A673 (cell line): ENCODE results near the gene VAMP4. TPM values are rescaled to one million over a fixed set of nuclear protein-coding genes. Genes with fewer than 3 reads are reported as not detected.

ENCODE experiments used
- BruUV-seq: library from RNA; stranded (reverse); fragments of 400-500 nt; replicated peaks from 2 replicates; lab custom pipeline; 2021; lab: Mats Ljungman, UMichigan
- CTCF ChIA-PET: fragments of 300-600 bp; sonication (Branson Sonifier 250); formaldehyde crosslinking; loops from one replicate; lab custom pipeline; 2022; ENCODE audit warnings: antibody characterized with exemption; lab: Charles Lee
- POLR2A ChIA-PET: fragments of 300-600 bp; sonication (Branson Sonifier 250); formaldehyde crosslinking; loops from one replicate; lab custom pipeline; 2022; ENCODE audit warnings: antibody characterized with exemption; ENCODE audit not compliant: low non-redundant PET; lab: Charles Lee
- DNase-seq: peaks from one replicate; pipeline ENCODE4 v3.0.0-alpha.2; 2015; ENCODE audit warnings: low spot score
- H3K27ac ChIP-seq: fragments of 200-600 bp; sonication (generic); 2 replicates; pipeline ENCODE4 v1.5.1; 2016; ENCODE audit warnings: mixed run types, low read depth, mild to moderate bottlenecking, mixed read lengths, antibody characterized with exemption, low read length; ENCODE audit not compliant: poor library complexity, severe bottlenecking
- H3K27me3 ChIP-seq: fragments of 200-600 bp; sonication (generic); replicated peaks from 2 replicates; pipeline ENCODE4 v1.6.1; 2017; ENCODE audit warnings: mixed run types, low read depth, mild to moderate bottlenecking, mixed read lengths, antibody characterized with exemption, low read length; ENCODE audit not compliant: insufficient read depth, poor library complexity
- H3K36me3 ChIP-seq: fragments of 200-600 bp; sonication (generic); 2 replicates; pipeline ENCODE4 v1.6.1; 2016; ENCODE audit warnings: mixed run types, mild to moderate bottlenecking, mixed read lengths, antibody characterized with exemption, low read length; ENCODE audit not compliant: insufficient read depth, poor library complexity, severe bottlenecking
- H3K4me1 ChIP-seq: fragments of 200-600 bp; sonication (generic); 2 replicates; pipeline ENCODE4 v1.6.1; 2017; ENCODE audit warnings: mixed run types, mild to moderate bottlenecking, mixed read lengths, antibody characterized with exemption, low read length; ENCODE audit not compliant: insufficient read depth, poor library complexity, severe bottlenecking
- H3K4me3 ChIP-seq: fragments of 200-600 bp; sonication (generic); 2 replicates; pipeline ENCODE4 v1.5.1; 2016; ENCODE audit warnings: low read depth, mixed run types, mild to moderate bottlenecking, mixed read lengths, low read length; ENCODE audit not compliant: poor library complexity, severe bottlenecking
- H3K9me3 ChIP-seq: fragments of 200-600 bp; sonication (generic); 2 replicates; pipeline ENCODE4 v1.6.1; 2016; ENCODE audit warnings: mixed run types, low read depth, mild to moderate bottlenecking, mixed read lengths, antibody characterized with exemption, low read length; ENCODE audit not compliant: poor library complexity, severe bottlenecking
- EZH2 ChIP-seq: fragments of 200-600 bp; sonication (generic); IDR thresholded peaks from 2 replicates; pipeline ENCODE4 v1.6.1; 2017; ENCODE audit warnings: borderline replicate concordance, low read depth, mild to moderate bottlenecking, mixed read lengths, antibody characterized with exemption, low read length; ENCODE audit not compliant: poor library complexity, severe bottlenecking
- intact Hi-C: fragments of 100-400 bp; cut with micrococcal nuclease; formaldehyde crosslinking; loops from one replicate; pipeline ENCODE4 v1.10.0; 2022; ENCODE audit not compliant: unreplicated experiment
- total RNA-seq: library from RNA; stranded (reverse); gene quantifications from 2 replicates; pipeline ENCODE4 v1.2.3, GENCODE V29; 2021
- TF ChIP-seq, protein P1 (sequence below): fragments of 300-800, 200-600 bp; sonication (generic); conservative IDR thresholded peaks from 2 replicates; pipeline ENCODE4 v1.5.1; 2017; ENCODE audit warnings: low read depth, mild to moderate bottlenecking, antibody characterized with exemption, low read length, moderate library complexity, mixed read lengths

Gene VAMP4
- total RNA-seq, 1 experiment from 2014 or later: 8.9 TPM

DNA sequence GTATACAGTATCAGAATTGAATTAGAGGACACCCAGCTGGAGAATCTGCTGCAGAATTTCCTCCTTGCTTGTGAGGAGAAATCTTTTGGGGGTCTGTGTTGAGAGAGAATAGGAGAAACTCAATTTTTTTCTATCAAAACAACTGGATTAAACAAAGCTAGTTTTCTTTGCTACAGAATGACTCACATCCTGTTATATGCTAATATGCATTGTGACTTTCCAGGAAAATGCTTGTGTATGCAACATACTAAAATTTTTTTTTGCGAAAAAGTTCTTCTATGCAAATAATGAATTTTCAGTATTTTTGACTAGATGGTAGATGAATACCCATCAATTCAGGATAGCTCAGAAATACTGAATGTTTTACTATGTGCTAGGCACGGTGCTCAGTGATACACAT, 2.2 kb downstream of the VAMP4 start:
- TF ChIP-seq, protein P1, sequence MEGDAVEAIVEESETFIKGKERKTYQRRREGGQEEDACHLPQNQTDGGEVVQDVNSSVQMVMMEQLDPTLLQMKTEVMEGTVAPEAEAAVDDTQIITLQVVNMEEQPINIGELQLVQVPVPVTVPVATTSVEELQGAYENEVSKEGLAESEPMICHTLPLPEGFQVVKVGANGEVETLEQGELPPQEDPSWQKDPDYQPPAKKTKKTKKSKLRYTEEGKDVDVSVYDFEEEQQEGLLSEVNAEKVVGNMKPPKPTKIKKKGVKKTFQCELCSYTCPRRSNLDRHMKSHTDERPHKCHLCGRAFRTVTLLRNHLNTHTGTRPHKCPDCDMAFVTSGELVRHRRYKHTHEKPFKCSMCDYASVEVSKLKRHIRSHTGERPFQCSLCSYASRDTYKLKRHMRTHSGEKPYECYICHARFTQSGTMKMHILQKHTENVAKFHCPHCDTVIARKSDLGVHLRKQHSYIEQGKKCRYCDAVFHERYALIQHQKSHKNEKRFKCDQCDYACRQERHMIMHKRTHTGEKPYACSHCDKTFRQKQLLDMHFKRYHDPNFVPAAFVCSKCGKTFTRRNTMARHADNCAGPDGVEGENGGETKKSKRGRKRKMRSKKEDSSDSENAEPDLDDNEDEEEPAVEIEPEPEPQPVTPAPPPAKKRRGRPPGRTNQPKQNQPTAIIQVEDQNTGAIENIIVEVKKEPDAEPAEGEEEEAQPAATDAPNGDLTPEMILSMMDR: no peak
- no peak for TF ChIP-seq EZH2
- peaks cover 23% of the 10 kb centered on the region for H3K4me1 ChIP-seq
- CTCF ChIA-PET: no interaction called here
- peak overlapping the region; percentile 43 for H3K27ac ChIP-seq
- no peak overlapping the region for H3K4me3 ChIP-seq
- intact Hi-C loops: no loop called here
- no peaks in the 10 kb centered on the region for H3K27me3 ChIP-seq
- peak; percentile 50 for DNase-seq
- no peaks in the 10 kb centered on the region for H3K9me3 ChIP-seq
- POLR2A ChIA-PET: no interaction called here
- H3K36me3 ChIP-seq: no peaks in the 10 kb centered on the region
- no TSS peak for BruUV-seq

DNA sequence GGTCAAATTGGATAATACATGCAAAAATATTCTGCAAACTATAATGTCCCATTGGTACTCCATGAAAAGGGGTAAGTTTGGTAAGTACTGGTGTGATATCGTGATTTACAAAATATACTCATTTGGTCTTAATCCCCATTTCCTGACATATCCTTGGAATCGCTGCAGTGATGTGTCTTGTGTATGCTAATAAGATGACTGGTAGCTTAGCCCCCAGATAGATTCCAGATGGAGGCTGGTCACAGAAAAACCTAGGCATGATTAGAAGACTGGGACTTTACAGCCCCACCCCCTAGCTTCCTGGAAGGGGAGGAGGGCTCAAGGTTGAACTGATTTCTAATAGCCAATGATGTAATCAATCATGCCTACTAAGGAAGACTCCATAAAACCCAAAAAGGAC, 3.0 kb downstream of the VAMP4 start:
- ChIA-PET CTCF (no interaction called here), POLR2A (no interaction called here)
- no peaks in the 10 kb centered on the region for H3K27me3 ChIP-seq
- no peaks in the 10 kb centered on the region for H3K36me3 ChIP-seq
- H3K4me3 ChIP-seq: no peak overlapping the region
- H3K27ac ChIP-seq: peak overlapping the region; percentile 41
- DNase-seq: peak; percentile 79
- H3K4me1 ChIP-seq: peaks cover 23% of the 10 kb centered on the region
- BruUV-seq: no TSS peak
- no peak for TF ChIP-seq EZH2
- TF ChIP-seq, protein P1: no peak
- intact Hi-C loops: no loop called here
- H3K9me3 ChIP-seq: no peaks in the 10 kb centered on the region

DNA sequence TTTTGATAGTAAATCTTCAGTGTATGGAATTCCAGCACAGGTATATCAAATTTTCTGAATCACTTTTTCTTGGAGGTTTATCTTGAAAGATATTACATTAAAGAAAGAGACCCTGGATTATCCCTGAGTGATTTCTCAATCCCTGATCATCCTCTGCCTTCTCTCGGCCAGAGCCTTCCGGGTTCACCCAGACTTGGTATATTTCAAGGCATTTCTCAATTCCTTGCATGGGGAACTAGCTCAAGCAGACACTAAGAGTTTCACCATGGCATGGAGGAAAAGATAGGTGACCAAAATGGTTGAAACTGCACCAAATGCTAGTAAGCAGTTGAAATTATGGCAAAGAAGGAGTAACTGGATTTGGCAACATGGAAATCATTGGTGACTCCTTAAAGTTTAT, 5.7 kb downstream of the VAMP4 start:
- H3K9me3 ChIP-seq: no peaks in the 10 kb centered on the region
- intact Hi-C loops: no loop called here
- no peak for TF ChIP-seq EZH2
- TF ChIP-seq, protein P1: no peak
- no peak for DNase-seq
- no peak overlapping the region for H3K27ac ChIP-seq
- POLR2A ChIA-PET: no interaction called here
- no peaks in the 10 kb centered on the region for H3K27me3 ChIP-seq
- peaks cover 23% of the 10 kb centered on the region for H3K4me1 ChIP-seq
- BruUV-seq: no TSS peak
- H3K36me3 ChIP-seq: peaks cover 4% of the 10 kb centered on the region
- CTCF ChIA-PET: no interaction called here
- no peak overlapping the region for H3K4me3 ChIP-seq
